Ecto neural progenitor cell (in vitro differentiated cells): Measurements from ENCODE around the gene USE1.
A peak's percentile ranks its signal among the peaks of the same experiment; 100 is the strongest.

Experiments used
- DNase-seq: peaks from one replicate; pipeline ENCODE4 v3.0.0-alpha.2; 2018; ENCODE audit warnings: low spot score

USE1 gene

DNA sequence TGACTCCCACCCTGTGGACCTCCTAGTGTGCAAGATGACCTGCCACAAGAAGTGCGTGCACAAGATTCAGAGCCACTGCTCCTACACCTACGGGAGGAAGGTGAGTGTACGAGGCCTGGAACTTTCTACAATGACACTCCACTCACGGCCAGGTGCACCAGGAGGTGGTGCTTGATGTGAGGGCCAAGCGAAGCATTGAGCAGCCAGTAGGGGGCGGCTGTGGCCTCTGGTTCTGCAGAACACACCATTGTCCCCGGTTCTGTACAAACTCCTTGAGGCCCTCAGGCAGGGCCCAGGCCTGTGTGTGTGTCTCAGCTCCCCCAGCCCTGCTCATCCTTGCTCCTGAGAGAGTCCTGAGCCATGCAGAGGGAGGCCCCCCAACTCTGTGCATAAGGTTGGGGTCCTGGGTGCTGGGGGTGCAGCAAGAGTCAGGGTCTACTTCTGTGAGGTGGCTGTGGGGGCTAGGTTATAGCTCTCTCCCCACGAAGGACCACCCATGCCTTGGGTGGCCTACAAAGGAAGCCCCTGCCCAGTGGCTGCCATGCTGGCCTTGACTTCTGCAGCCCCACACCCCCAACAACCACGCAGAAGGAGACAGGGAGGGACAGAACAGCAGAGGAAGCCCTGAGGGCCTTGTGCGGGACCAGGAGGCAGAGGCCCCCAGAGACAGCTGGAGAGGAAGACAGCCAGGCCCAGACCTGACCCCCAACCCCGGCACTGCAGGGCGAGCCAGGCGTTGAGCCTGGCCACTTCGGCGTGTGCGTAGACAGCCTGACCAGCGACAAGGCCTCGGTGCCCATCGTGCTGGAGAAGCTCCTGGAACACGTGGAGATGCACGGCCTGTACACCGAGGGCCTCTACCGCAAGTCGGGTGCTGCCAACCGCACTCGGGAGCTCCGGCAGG lies 9.7 kb upstream of the USE1 start:
- peak; percentile 65 for DNase-seq

DNA sequence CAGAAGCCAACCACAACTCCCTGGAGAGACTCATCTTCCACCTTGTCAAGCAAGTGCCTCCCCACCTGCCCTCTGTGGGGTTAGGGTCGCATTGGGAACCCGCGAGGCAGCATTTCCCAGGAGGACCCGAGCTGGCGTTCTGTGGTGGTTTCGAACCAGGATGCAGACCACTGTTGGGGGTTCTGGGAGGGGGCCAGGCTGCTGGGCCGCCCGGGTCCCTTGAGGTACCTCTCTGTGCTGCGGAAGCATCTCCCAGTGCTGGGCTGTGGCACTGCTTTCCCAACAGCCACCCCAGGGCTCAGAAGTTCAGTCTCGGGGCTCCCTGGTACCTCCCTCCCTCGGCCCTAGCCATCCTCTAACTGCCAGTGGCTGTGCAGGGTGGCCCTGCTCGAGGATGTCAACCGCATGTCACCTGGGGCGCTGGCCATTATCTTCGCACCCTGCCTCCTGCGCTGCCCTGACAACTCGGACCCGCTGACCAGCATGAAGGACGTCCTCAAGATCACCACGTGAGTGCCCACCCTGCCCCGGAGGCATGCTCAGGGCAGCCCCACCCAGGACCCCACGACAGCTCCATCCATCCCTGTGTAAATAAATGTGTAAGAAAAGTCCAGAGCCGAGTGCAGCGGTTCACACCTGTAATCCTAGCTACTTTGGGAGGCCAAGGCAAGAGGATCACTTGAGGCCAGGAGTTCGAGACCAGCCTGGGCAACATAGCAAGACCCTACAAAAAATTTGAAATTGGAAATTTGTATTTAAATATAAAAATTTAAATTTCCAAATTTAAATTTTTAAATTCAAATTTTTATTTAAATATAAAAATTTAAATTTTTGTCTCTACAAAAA lies 8.2 kb upstream of the USE1 start:
- DNase-seq: no peak

DNA sequence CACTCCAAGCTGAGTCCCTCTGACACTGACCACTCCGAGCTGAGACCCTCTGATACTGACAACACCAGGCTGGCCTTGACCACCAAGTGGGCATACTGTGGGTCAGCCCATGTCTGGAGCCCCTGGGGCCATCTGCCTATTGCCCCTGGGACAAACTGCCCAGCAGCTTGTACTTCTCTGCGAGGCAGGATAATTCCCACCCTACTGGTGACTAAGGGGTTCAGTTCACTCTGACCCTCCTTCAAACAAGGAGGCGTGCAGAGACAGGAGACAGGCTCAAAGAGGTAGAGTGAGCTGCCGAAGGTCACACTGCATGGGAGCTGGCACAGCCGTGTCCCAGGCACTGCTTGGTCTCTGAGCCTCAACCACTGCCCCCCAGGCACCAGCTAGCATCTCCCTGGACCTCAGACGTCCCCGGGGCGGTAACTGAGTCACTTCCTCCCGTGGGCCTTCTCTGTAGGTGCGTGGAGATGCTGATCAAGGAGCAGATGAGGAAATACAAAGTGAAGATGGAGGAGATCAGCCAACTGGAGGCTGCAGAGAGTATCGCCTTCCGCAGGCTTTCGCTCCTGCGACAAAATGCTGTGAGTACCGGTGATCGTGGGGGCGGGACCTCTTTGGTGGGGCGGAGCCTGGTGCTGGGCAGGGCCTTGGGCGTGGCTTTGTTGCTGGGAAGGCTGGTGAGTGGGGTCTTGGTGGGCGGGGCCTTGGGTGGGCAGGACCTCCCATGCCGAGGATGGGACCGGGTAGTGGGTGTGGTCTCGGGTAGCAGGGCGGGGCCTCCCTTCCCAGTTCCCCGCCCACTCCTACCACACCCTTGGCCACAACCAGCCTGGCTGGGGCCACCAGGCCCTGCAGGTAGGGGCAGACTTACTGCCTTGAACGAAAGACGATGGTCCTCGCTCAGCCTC lies 5.8 kb upstream of the USE1 start:
- DNase-seq: peak; percentile 93

DNA sequence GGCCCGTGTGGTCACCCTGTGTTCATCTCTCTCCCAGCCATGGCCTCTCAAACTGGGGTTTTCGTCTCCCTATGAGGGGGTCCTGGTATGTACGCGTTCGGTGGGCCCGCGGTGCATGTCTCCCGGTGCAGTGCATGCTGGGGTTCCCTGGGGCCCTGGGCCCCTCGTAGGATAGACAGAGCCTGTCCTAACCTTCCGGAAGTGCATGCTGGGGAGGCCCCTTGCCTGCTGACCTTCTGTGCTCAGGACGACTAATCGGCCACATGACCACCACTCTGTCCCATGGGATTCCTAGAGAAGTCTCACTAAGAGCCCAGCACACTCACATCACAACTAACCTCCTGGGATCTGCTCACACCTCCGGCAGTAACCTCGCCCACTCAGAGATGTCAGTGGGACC lies 4.9 kb upstream of the USE1 start:
- DNase-seq: no peak

DNA sequence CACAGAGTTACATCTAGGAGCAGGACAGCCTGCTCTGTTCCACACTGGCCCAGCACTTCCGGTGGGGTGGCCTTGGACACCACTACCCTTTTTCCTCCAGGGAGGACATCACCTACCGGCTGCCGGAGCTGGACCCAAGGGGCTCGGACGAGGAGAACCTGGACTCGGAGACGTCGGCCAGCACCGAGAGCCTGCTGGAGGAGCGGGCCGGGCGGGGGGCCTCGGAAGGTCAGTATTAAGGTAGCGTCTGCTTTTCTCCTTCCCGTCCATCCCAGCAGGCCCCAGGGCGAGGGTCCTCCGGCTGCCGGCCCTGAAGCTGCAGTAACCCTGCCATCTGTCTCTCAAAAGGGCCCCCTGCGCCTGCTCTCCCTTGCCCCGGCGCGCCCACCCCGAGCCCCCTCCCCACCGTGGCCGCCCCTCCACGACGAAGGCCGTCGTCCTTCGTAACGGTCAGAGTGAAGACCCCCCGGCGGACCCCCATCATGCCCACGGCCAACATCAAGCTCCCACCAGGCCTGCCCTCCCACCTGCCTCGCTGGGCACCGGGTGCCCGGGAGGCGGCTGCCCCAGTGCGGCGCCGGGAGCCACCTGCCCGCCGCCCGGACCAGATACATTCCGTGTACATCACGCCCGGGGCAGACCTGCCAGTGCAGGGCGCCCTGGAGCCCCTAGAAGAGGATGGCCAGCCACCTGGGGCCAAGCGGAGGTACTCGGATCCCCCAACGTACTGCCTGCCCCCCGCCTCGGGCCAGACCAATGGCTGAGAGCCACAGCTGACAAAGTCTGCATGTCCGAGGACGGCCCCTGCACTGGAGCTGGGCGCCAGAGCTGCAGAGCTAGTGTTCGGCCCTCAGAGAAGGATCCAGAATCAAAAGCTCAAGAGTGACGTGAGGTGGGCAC lies 3.4 kb upstream of the USE1 start:
- DNase-seq: no peak

DNA sequence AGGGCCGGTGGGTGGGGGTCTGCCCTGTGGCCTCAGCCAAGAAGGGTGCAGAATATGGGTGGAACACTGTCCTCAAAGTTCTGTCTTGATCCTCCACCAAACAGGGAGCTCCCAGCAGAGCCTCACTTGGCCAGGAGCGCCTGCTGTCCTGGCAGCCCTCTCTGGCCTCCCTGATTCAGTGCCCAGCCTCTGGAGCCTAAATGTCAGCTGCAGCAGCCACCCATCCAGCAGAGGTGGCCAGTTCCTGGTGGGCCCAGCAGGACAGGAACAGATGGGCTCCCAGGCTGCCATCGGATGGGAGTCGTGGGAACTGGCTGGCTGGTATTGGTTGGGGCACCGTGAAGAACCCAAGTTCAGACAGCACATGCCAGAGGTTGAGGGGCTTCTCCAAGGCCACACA lies 1.8 kb upstream of the USE1 start:
- DNase-seq: no peak

DNA sequence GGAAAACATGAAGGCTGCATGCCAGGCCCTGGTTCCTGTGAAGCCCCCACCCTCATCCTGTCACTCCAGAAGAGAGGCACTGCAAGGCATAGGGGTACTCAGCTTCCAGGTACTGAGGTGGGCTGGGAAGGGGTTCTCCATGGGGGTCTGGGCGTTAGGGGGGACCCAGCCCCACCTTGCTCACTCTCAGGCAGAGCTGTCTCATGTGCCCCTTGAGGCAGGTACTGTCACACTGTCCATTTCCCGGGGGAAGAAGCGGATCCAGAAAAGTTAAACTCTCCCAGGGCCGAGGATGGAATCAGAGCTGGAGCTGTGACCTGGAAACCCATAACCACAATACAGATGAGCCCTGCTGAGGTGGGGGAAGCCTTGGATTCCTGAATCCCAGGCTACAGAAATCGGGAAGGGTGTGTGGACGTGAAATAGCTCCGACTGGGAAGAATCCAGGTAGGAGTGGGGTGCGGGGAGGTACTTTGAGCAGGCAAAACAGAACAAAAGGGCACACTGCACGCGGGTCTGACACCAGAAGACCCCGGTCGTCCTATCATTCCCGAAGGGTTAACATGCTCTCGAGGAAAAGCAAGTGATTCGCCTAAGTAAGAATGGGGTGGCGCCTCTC lies 540 bp upstream of the USE1 start:
- no peak for DNase-seq

DNA sequence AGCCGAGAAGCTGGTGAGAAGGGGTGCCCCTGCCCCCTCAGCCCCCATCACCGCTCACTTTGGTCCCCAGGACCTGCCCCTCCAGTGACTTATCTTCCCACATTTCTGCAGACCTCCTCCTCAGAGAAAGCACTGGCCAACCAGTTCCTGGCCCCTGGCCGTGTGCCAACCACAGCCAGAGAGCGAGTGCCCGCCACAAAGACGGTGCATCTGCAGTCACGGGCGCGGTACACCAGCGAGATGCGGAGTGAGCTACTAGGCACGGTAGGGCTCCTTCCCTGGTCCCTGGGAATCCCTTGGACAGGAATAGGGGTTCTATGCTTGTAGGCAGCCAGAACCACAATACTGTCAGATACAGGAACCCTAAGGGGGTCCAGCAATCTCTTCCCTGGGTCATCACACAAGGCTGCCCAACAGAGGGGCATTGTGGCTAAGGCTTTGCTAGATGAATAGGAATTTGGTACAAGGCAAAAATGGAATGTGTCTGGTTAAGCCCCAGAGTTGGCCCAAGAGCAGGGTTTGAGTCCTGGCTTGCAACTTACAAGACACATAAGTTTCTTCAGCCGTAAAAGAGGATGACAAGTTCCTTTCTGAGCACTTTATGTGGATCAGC lies 1.0 kb downstream of the USE1 start:
- DNase-seq: no peak

DNA sequence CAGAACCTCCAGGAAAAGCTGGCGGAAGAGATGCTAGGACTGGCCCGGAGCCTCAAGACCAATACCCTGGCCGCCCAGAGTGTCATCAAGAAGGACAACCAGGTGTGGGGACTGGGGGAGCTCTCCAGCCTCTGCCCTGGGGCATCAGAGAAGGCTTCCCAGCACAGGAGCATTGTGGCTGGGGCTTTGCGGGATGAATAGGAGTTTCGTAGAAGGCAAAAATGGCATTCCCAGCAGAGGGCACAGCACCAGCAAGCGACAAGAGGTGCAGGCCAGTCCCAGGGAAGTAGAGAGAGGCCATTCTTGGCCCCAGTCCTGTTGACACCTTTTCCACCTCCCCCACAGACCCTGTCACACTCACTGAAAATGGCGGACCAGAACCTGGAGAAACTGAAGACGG lies 4.1 kb downstream of the USE1 start:
- DNase-seq: no peak

DNA sequence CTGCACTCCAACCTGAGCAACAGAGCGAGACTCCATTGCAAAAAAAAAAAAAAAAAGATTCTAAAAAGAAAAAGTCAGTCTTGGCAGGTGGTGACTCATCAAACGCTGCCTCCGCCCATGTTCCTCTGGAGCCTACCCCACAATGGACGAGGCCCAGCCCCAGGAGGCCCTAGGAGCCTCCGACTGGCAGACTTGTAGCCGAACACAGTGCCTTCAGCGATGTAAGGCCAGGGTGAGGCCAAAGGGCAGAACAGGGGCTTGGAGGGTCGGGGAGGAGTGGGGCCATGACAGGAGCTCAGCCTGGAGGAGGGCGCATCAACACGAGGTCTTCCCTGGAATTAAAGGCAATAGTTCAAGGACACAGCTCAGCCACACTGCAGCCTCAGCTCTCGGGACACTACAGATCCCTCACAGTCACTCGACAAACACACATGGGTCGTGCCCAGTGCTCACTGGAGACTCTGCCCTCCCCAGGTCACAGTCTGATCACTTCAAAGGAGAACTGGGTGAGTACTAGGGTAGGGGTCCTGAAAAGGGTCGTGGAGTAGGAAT lies 5.1 kb downstream of the USE1 start:
- no peak for DNase-seq

DNA sequence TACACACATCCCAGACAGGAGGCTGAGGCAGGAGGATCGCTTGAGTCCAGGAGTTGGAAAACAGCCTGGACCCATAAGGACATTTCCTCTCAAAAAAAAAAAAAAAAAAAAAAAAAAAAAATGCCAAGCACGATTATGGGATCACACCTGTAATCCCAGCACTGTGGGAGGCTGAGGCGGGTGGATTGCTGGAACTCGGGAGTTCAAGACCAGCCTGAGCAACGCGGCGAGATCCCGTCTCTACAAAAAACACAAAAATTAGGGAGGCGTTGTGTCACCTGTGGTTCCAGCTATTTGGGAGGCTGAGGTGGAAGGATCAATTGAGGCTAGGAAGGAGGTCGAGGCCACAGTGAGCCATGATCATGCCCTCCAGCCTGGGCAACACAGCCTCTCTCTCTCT lies 9.9 kb downstream of the USE1 start:
- no peak for DNase-seq

DNA sequence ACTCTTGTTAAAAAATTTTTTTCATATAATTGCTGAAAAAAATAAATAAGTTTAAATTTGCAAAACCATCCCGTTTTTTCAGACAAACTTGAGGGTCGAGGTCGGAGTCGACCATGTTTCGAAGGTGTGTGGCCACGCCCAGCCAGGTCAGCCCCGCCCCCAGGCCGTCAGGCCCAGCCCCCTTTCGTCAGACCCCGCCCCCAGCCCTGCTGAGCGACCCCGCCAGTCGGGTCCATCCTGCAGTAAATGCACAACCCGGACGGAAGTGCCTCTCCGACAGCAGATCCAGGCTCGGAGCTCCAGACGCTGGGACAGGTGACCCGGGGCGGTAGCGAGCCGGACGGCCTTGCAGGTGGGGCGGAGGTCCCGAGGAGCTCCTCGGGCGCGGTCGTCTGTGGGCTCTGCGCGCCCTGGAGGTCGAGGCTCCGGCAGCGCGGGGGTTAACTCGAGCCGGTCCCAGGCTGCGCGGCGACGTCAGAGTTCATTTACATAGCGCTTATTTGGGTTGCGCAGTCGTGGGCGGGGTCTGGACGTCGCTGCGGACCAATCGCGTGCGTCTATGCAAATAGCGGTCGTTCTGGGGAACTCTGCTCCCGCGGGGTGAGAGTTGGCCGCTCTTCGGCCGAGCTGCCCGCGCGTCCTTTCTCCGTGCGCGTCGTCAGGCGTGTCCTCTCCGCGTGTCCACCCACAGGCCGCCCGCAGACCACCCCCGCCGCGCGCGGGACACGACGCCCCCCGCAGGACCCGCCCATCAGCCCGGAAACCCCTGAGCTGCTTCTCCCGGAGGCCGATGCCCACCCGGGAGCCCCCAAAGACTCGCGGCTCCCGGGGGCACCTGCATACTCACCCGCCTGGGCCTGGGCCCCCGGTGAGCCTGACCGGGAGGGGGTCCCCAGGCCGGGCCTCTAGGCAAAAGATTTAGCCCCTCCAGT lies 11.1 kb downstream of the USE1 start, which contains the start of gene OCEL1:
Gene OCEL1 (plus strand): TSS at position 225 of the 932 bp plus-strand sequence. CDS start 22 bp downstream, at position 247.
- DNase-seq: peak; percentile 98

DNA sequence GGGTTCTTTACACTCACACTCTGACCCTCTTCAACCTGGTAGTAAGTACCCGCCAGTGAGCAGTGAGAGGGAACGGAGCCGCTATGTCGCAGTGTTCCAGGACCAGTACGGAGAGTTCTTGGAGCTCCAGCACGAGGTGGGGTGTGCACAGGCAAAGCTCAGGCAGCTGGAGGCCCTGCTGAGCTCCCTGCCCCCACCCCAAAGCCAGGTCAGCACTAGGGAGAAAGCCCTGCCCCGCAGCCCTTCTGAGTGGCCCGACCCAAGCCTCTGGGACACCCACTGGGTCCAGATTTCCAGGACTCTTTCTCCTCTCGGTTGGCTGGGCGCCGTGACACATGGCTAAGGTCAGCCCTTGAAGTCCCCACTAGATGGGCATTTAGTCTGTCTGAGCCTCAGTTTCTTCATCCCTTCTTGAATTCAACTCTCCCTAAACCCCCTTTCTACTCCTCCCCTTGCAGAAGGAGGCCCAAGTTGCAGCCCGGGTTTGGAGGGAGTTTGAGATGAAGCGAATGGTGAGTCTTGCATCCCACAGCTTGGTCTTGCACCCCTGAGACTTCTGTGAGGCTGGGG lies 12.7 kb downstream of the USE1 start:
- no peak for DNase-seq

DNA sequence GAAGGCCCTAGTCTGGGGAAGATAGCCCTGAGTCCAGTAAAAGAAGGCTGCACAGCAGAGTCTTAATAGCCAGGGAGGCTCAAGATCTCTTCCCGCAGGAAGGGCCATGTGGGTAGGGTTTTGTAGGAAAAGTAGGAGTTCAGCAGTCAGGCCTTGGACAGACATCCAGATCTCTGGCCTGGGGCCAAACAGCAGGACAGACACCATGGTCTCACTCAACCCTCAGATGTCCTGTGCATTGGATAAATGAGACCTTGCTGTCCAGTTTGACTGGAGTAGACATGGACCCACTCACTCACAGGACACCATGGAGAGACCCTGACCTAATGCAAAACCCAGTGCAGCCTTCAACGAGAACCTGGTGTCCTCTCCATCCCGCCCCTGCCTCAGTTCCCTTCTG lies 14.7 kb downstream of the USE1 start:
- DNase-seq: no peak

DNA sequence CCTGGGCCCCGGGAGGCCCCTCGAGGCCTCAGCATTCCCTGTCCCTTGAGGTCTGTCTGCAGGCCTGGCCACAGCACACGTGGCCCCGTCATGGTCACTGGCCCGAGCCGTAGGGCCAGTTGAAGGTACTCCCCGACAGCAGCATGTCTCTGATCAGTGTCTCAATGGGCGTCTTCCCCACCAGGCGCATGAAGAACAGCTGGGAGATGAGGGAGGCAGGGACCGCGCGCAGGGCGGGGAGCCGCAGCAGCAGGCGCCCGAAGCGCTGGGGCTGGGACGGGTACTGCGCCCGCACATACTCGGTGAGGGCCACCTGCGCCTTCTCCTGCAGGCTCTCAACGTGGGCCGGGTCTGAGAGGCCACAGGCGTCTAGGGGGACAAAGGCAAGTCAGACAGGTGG lies 17.1 kb downstream of the USE1 start:
- DNase-seq: no peak

DNA sequence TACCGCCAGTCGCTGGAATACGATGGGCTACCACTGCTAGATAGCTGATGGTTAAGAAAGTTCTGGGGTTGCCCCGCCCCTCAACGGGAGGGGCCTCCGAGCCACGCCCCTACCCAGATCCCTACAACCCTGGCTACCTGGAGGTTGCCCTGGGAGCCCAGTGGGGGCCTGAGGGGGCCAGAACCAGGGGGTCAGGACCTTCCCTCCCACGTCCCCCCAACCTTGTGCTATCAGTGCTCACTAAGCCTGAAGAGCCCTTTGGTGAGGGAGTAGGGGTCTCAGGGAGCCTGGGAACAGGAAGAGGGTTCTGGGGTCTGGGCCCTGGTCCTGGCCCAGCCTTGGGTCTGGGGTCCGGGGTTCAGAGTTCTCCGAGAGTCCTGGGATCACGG lies 19.7 kb downstream of the USE1 start:
- DNase-seq: no peak

DNA sequence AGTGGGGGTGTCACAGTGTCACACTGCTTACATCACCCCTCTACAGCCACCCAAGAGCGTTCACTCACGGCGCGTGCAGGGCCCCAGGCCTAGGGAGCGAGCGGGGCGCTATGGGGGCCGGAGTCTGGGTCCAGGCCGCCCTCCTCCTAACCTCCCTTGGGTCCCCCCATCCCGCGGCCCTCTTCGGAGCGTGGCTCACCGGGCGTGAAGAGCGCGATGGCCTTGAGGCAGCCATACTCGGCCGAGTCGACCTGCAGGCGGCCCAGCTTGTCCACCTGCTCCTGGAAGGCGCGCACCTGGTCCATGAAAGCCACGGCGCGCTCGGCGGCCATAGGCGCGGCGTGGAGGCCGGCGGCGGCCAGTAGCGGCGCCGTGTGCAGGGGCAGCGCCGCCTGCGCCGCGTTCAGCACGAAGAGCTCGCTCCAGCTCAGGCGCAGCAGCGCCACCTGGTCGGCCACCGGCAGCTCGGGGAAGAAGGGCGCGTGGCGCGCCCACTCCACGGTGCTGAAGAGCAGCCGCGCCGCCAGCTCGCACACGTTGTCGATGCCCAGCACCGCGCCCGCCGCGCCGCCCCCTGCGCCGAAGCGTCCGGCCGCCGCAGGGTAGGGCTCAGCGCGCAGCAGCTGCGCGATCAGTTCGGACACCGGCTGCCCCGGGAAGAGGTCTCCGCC lies 20.3 kb downstream of the USE1 start:
- peak; percentile 82 for DNase-seq
